Measurements from ENCODE around the gene ENTREP3.

ENTREP3 gene

GRCh38 chr1:155297384-155297783 is 42.1 kb upstream of the ENTREP3 start:
- Histone ChIP-seq H3K27me3 (ENCODE audit: insufficient read depth, low read length, poor library complexity) (no peaks in the 10 kb centered on the region), H3K4me3 (ENCODE audit: low read length) (no peak overlapping the region)
- no CpG with 5 or more reads among the region's 7 CpGs for WGBS (ENCODE audit: extremely low coverage, insufficient coverage, low lambda C conversion rate)

DNA sequence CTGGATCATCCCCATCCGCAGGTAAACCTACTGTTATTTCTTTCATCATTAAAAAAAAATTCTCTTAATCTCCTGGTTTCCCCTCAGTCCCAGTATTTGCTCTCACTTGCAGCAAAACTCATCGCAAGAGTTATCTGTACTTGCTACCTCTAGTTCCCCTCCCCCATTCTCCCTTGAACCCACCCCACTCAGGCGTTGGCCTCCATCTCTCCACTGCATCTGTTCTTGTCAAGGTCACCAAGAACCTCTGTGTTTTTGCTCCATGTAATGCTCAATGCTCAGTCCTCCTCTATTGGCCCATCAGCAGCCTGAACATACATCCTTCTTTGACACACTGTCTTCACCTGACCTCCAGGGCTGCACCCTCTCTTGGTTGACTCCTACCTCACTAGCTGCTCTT is 41.4 kb upstream of the ENTREP3 start:
- no peak for DNase-seq

More at GRCh38 chr1:155297384-155297783, 42.1 kb upstream of the ENTREP3 start:
- Histone ChIP-seq H3K23ac (ENCODE audit: low read length) (no peak overlapping the region), H2BK15ac (replicated peaks; ENCODE audit: low read depth) (no peak overlapping the region), H3K4ac (ENCODE audit: low read depth, low read length) (no peak overlapping the region), H3K36me3 (ENCODE audit: control insufficient read depth, insufficient read depth, low read length) (no peaks in the 10 kb centered on the region), H2AK5ac (ENCODE audit: low read length) (no peak overlapping the region), H3K4me2 (ENCODE audit: low read length) (no peak overlapping the region), H3K4me1 (ENCODE audit: control insufficient read depth, low read depth, low read length) (no peaks in the 10 kb centered on the region), H2BK5ac (ENCODE audit: low read length) (no peak overlapping the region), H3K9ac (ENCODE audit: low read length) (no peak overlapping the region), H4K5ac (ENCODE audit: low read length) (no peak overlapping the region), H4K8ac (ENCODE audit: low read depth, low read length) (no peak overlapping the region), H3K79me1 (ENCODE audit: low read length) (no peaks in the 10 kb centered on the region), H2BK120ac (ENCODE audit: low read depth, low read length) (no peak overlapping the region), H3K56ac (ENCODE audit: low read length) (no peak overlapping the region), H3K79me2 (ENCODE audit: control insufficient read depth, insufficient read depth, low read length) (no peaks in the 10 kb centered on the region), H3K18ac (ENCODE audit: low read length) (no peak overlapping the region), H3K27ac (ENCODE audit: low read depth, low read length) (no peak overlapping the region)
- no peak for DNase-seq

GRCh38 chr1:155295942-155296267 is 40.6 kb upstream of the ENTREP3 start:
- Histone ChIP-seq H3K4ac (ENCODE audit: low read depth, low read length) (no peak overlapping the region), H4K8ac (ENCODE audit: low read depth, low read length) (no peak overlapping the region), H3K4me1 (ENCODE audit: control insufficient read depth, low read depth, low read length) (no peaks in the 10 kb centered on the region), H3K9ac (ENCODE audit: low read length) (no peak overlapping the region), H3K36me3 (ENCODE audit: control insufficient read depth, insufficient read depth, low read length) (no peaks in the 10 kb centered on the region), H2BK5ac (ENCODE audit: low read length) (no peak overlapping the region), H3K79me1 (ENCODE audit: low read length) (no peaks in the 10 kb centered on the region), H3K23ac (ENCODE audit: low read length) (no peak overlapping the region), H4K5ac (ENCODE audit: low read length) (no peak overlapping the region), H3K4me3 (ENCODE audit: low read length) (no peak overlapping the region), H3K4me2 (ENCODE audit: low read length) (no peak overlapping the region), H3K27ac (ENCODE audit: low read depth, low read length) (no peak overlapping the region), H3K56ac (ENCODE audit: low read length) (no peak overlapping the region), H3K27me3 (ENCODE audit: insufficient read depth, low read length, poor library complexity) (no peaks in the 10 kb centered on the region), H2BK15ac (replicated peaks; ENCODE audit: low read depth) (no peak overlapping the region), H3K18ac (ENCODE audit: low read length) (no peak overlapping the region), H3K79me2 (ENCODE audit: control insufficient read depth, insufficient read depth, low read length) (no peaks in the 10 kb centered on the region), H2AK5ac (ENCODE audit: low read length) (no peak overlapping the region), H2BK120ac (ENCODE audit: low read depth, low read length) (no peak overlapping the region)
- DNase-seq, result no peak
- WGBS (ENCODE audit: extremely low coverage, insufficient coverage, low lambda C conversion rate), result no CpG with 5 or more reads among the region's 7 CpGs

More for the DNA sequence above, 41.4 kb upstream of the ENTREP3 start:
- H3K36me3 ChIP-seq (ENCODE audit: control insufficient read depth, insufficient read depth, low read length), result no peaks in the 10 kb centered on the region
- H3K18ac ChIP-seq (ENCODE audit: low read length), result no peak overlapping the region
- H3K27ac ChIP-seq (ENCODE audit: low read depth, low read length), result no peak overlapping the region
- H4K8ac ChIP-seq (ENCODE audit: low read depth, low read length), result no peak overlapping the region
- no peak overlapping the region for H2AK5ac ChIP-seq (ENCODE audit: low read length)
- H2BK120ac ChIP-seq (ENCODE audit: low read depth, low read length), result no peak overlapping the region
- no peak overlapping the region for H3K9ac ChIP-seq (ENCODE audit: low read length)
- no peaks in the 10 kb centered on the region for H3K79me1 ChIP-seq (ENCODE audit: low read length)
- no peak overlapping the region for H3K4ac ChIP-seq (ENCODE audit: low read depth, low read length)
- H4K5ac ChIP-seq (ENCODE audit: low read length), result no peak overlapping the region
- H3K27me3 ChIP-seq (ENCODE audit: insufficient read depth, low read length, poor library complexity), result no peaks in the 10 kb centered on the region
- no peak overlapping the region for H2BK5ac ChIP-seq (ENCODE audit: low read length)
- H3K23ac ChIP-seq (ENCODE audit: low read length), result no peak overlapping the region
- H3K79me2 ChIP-seq (ENCODE audit: control insufficient read depth, insufficient read depth, low read length), result no peaks in the 10 kb centered on the region
- no peak overlapping the region for H3K56ac ChIP-seq (ENCODE audit: low read length)
- no peak overlapping the region for H2BK15ac ChIP-seq (replicated peaks; ENCODE audit: low read depth)
- H3K4me3 ChIP-seq (ENCODE audit: low read length), result no peak overlapping the region
- WGBS (ENCODE audit: extremely low coverage, insufficient coverage, low lambda C conversion rate), result no CpG with 5 or more reads among the region's 3 CpGs
- H3K4me1 ChIP-seq (ENCODE audit: control insufficient read depth, low read depth, low read length), result no peaks in the 10 kb centered on the region
- no peak overlapping the region for H3K4me2 ChIP-seq (ENCODE audit: low read length)

GRCh38 chr1:155295183-155295941 is 40.1 kb upstream of the ENTREP3 start:
- Histone ChIP-seq H3K36me3 (ENCODE audit: control insufficient read depth, insufficient read depth, low read length) (no peaks in the 10 kb centered on the region), H2BK5ac (ENCODE audit: low read length) (no peak overlapping the region), H3K4me2 (ENCODE audit: low read length) (peak overlapping the region; percentile 56), H4K8ac (ENCODE audit: low read depth, low read length) (no peak overlapping the region), H3K56ac (ENCODE audit: low read length) (peak overlapping the region; percentile 77), H2BK120ac (ENCODE audit: low read depth, low read length) (no peak overlapping the region), H4K5ac (ENCODE audit: low read length) (no peak overlapping the region), H3K4me3 (ENCODE audit: low read length) (peak overlapping the region; percentile 56), H3K27me3 (ENCODE audit: insufficient read depth, low read length, poor library complexity) (no peaks in the 10 kb centered on the region), H3K4me1 (ENCODE audit: control insufficient read depth, low read depth, low read length) (no peaks in the 10 kb centered on the region), H3K79me1 (ENCODE audit: low read length) (no peaks in the 10 kb centered on the region), H3K27ac (ENCODE audit: low read depth, low read length) (no peak overlapping the region), H3K4ac (ENCODE audit: low read depth, low read length) (no peak overlapping the region), H3K9ac (ENCODE audit: low read length) (peak overlapping the region; percentile 66), H2BK15ac (replicated peaks; ENCODE audit: low read depth) (no peak overlapping the region), H2AK5ac (ENCODE audit: low read length) (no peak overlapping the region), H3K23ac (ENCODE audit: low read length) (peak overlapping the region; percentile 85), H3K79me2 (ENCODE audit: control insufficient read depth, insufficient read depth, low read length) (no peaks in the 10 kb centered on the region), H3K18ac (ENCODE audit: low read length) (no peak overlapping the region)
- peak; percentile 26 for DNase-seq
- no CpG with 5 or more reads among the region's 47 CpGs for WGBS (ENCODE audit: extremely low coverage, insufficient coverage, low lambda C conversion rate)

GRCh38 chr1:155294520-155295182 is 39.4 kb upstream of the ENTREP3 start:
- H3K27me3 ChIP-seq (ENCODE audit: insufficient read depth, low read length, poor library complexity), result no peaks in the 10 kb centered on the region
- no peak overlapping the region for H4K5ac ChIP-seq (ENCODE audit: low read length)

More at GRCh38 chr1:155294520-155295182, 39.4 kb upstream of the ENTREP3 start:
- Histone ChIP-seq H3K18ac (ENCODE audit: low read length) (no peak overlapping the region), H3K79me2 (ENCODE audit: control insufficient read depth, insufficient read depth, low read length) (no peaks in the 10 kb centered on the region), H3K27ac (ENCODE audit: low read depth, low read length) (no peak overlapping the region), H3K23ac (ENCODE audit: low read length) (no peak overlapping the region), H2AK5ac (ENCODE audit: low read length) (no peak overlapping the region), H3K4me3 (ENCODE audit: low read length) (no peak overlapping the region), H4K8ac (ENCODE audit: low read depth, low read length) (no peak overlapping the region), H3K4me2 (ENCODE audit: low read length) (peak overlapping the region; percentile 52), H3K36me3 (ENCODE audit: control insufficient read depth, insufficient read depth, low read length) (no peaks in the 10 kb centered on the region), H2BK15ac (replicated peaks; ENCODE audit: low read depth) (no peak overlapping the region), H3K56ac (ENCODE audit: low read length) (peak overlapping the region; percentile 77), H2BK120ac (ENCODE audit: low read depth, low read length) (no peak overlapping the region), H3K4ac (ENCODE audit: low read depth, low read length) (no peak overlapping the region), H2BK5ac (ENCODE audit: low read length) (no peak overlapping the region), H3K4me1 (ENCODE audit: control insufficient read depth, low read depth, low read length) (no peaks in the 10 kb centered on the region), H3K9ac (ENCODE audit: low read length) (peak overlapping the region; percentile 23), H3K79me1 (ENCODE audit: low read length) (no peaks in the 10 kb centered on the region)
- DNase-seq, result no peak
- WGBS (ENCODE audit: extremely low coverage, insufficient coverage, low lambda C conversion rate), result no CpG with 5 or more reads among the region's 46 CpGs

Data from mesendoderm (in vitro differentiated cells).